ENCODE measurements around the gene PITHD1. TPM values are rescaled to one million over a fixed set of nuclear protein-coding genes. Genes with fewer than 3 reads are reported as not detected.

PITHD1 gene
- total RNA-seq, 2 experiments from 2014 or later: 110 to 111 TPM

DNA sequence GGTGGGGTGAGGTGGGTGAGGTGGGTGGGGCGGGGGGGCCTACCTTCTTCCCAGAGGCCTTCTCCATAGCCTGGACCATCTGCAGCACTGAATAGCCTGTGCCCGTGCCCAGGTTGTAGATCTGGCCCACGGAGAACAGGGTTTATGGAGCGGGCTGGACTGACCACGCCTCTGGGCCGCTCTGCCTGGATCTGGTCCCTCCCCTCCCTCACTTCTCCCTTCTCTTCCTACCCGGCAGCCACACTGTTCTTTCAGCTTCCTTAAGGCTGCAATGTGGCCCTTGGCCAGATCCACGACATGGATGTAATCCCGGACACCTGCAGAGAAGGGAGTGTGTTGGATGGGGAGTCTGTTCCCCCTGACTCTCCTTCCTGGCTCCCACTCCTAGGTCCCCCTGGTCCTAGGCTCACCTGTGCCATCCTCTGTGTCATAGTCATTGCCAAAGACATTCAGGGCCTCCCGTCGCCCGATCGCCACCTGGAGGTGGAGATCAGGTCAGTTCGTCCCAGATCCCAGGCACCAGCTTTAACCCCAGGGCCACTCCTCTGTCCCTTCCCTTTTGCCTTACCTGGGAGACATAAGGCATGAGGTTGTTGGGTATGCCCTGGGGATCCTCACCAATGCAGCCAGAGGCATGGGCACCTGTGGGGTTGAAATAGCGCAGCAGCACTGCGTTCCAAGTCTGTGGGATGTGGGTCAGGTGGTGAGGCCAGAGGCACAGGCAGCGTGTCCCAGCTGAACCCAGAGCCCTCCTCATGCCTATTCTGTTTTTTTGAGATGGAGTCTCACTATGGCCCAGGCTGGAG lies 18.5 kb downstream of the PITHD1 start:
- no peaks in the 10 kb centered on the region for H3K27me3 Mint-ChIP-seq
- ChIA-PET POLR2A (no interaction called here), CTCF (no interaction called here)
- H3K36me3 Mint-ChIP-seq (ENCODE audit: low read depth): peaks cover 23% of the 10 kb centered on the region
- peak overlapping the region; percentile 51 for H3K4me3 Mint-ChIP-seq
- ATAC-seq (ENCODE audit: poor library complexity) (no peak), DNase-seq (no peak)
- no peaks in the 10 kb centered on the region for H3K9me3 Mint-ChIP-seq
- intact Hi-C loops (cut with DNase I, micrococcal nuclease): loop anchor here in 1 of 2 experiments (10.0 kb wide), 1 partner anchor 1448 kb away; the partner anchor contains the start of gene RSRP1
- H3K27ac Mint-ChIP-seq: no peak overlapping the region
- Histone ChIP-seq H3K4me3 (ENCODE audit: low read length) (no peak overlapping the region), H3K27me3 (ENCODE audit: control insufficient read depth in 1 of 2, insufficient read depth in 2 of 2, low read length in 2 of 2) (no peaks in the 10 kb centered on the region), H3K27ac (ENCODE audit: low read depth in 1 of 2, low read length in 2 of 2) (no peak overlapping the region), H3K9me3 (ENCODE audit: control insufficient read depth in 1 of 2, insufficient read depth in 1 of 2, low read length in 2 of 2) (no peaks in the 10 kb centered on the region), H3K4me1 (ENCODE audit: insufficient read depth, low read length) (peaks cover 42% of the 10 kb centered on the region), H3K36me3 (ENCODE audit: insufficient read depth, low read length) (peaks cover 33% of the 10 kb centered on the region)
- TF ChIP-seq, protein P1, sequence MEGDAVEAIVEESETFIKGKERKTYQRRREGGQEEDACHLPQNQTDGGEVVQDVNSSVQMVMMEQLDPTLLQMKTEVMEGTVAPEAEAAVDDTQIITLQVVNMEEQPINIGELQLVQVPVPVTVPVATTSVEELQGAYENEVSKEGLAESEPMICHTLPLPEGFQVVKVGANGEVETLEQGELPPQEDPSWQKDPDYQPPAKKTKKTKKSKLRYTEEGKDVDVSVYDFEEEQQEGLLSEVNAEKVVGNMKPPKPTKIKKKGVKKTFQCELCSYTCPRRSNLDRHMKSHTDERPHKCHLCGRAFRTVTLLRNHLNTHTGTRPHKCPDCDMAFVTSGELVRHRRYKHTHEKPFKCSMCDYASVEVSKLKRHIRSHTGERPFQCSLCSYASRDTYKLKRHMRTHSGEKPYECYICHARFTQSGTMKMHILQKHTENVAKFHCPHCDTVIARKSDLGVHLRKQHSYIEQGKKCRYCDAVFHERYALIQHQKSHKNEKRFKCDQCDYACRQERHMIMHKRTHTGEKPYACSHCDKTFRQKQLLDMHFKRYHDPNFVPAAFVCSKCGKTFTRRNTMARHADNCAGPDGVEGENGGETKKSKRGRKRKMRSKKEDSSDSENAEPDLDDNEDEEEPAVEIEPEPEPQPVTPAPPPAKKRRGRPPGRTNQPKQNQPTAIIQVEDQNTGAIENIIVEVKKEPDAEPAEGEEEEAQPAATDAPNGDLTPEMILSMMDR (IDR thresholded peaks at IDR 0.05): no peak
- peaks cover 27% of the 10 kb centered on the region for H3K4me1 Mint-ChIP-seq (ENCODE audit: low read depth)

DNA sequence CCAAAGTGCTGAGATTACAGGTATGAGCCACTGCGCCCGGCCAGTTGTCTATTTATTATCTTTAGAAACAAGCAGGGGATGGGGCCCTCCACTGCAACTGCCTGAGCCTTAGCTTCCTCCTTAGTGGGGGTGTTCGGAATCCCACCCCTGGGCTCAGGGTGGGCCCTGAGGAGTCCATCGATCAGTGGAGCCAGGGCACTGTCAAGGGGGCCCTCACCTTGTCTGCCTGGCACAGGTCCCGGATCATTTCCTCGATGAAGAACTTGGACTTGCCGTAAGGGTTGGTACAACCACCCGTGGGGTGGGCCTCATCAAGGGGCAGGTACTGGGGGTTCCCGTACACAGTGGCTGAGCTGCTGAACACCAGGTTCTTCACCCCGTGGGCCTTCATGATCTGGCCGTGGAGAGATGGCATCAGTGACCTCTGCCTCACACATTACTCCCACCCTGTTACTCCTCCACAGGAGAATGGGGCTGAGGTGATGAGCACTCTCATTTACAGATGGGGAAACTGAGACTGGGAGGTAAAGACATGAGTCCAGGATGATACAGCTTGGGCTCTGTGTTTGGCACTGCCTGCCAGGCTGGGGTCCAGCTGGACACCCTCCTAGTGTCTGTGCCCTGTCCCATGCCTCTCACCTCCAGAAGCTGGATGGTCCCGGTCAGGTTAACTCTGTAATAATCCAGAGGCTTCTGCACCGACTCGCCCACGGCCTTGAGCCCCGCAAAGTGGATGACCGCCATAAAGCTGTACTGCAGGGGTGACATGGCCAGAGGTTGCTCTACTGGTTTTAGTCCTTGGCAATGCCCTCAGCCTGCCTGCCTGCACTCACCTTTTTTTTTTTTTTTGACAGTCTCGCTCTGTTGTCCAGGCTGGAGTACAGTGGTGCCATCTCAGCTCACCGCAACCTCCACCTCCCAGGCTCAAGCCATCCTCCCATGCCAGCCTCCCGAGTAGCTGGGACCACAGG lies 19.5 kb downstream of the PITHD1 start:
- intact Hi-C loops (cut with DNase I, micrococcal nuclease): loop anchor here in 1 of 2 experiments (10.0 kb wide), 1 partner anchor 1447 kb away; the partner anchor contains the start of gene RSRP1
- POLR2A ChIA-PET: interaction anchor here (2.0 kb wide), 1 partner anchor 19 kb away, joined by 16 read pairs; the partner anchor contains the start of gene PITHD1
- Mint-ChIP-seq H3K27ac (no peak overlapping the region), H3K27me3 (no peaks in the 10 kb centered on the region), H3K9me3 (no peaks in the 10 kb centered on the region), H3K36me3 (ENCODE audit: low read depth) (peaks cover 20% of the 10 kb centered on the region), H3K4me3 (peak overlapping the region; percentile 51), H3K4me1 (ENCODE audit: low read depth) (peaks cover 18% of the 10 kb centered on the region)
- H3K4me3 ChIP-seq (ENCODE audit: low read length): no peak overlapping the region
- H3K27me3 ChIP-seq (ENCODE audit: control insufficient read depth in 1 of 2, insufficient read depth in 2 of 2, low read length in 2 of 2): no peaks in the 10 kb centered on the region
- peaks cover 33% of the 10 kb centered on the region for H3K36me3 ChIP-seq (ENCODE audit: insufficient read depth, low read length)
- ATAC-seq (ENCODE audit: poor library complexity): no peak
- no peak for DNase-seq
- TF ChIP-seq, protein P1 (IDR thresholded peaks at IDR 0.05): no peak
- no peaks in the 10 kb centered on the region for H3K9me3 ChIP-seq (ENCODE audit: control insufficient read depth in 1 of 2, insufficient read depth in 1 of 2, low read length in 2 of 2)
- CTCF ChIA-PET: interaction anchor here (0.6 to 1.4 kb wide), 4 partner anchors 13 to 866 kb away, joined by 3 to 5 read pairs (median 4); no protein-coding TSS in a partner anchor
- H3K27ac ChIP-seq (ENCODE audit: low read depth in 1 of 2, low read length in 2 of 2): no peak overlapping the region
- H3K4me1 ChIP-seq (ENCODE audit: insufficient read depth, low read length): peaks cover 35% of the 10 kb centered on the region

DNA sequence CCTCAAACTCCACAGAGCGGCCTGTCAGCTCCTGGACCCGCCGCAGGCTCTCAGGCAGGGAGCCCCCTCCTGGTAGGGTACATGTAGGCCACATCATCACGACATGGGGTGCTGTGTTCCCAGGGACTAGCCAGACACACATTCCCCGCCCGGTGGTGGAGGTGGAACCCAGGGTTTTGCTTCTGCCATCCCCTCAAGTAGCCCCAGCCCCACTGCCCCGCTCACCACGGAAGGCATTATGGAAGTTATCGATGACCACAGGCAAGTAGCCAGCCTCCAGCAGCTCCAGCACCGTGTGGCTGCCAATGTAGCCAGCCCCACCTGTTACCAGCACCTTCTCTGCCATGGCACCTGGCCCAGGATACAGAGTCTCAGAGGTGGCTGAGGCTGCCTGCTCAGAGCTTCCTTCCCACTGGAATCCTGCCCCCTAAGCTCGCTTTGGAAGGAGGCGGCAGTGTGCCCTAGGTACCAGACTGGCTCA lies 20.5 kb downstream of the PITHD1 start:
- ChIA-PET CTCF (interaction anchor here (0.6 to 4.3 kb wide), 4 partner anchors 12 to 865 kb away, joined by 3 to 13 read pairs (median 4); no protein-coding TSS in a partner anchor), POLR2A (interaction anchor here (0.9 to 4.9 kb wide), 5 partner anchors 12 to 182 kb away, joined by 3 to 32 read pairs (median 6); partner anchors contain the start of genes ELOA, HMGCL, PITHD1 and SRSF10)
- peaks cover 27% of the 10 kb centered on the region for H3K4me1 ChIP-seq (ENCODE audit: insufficient read depth, low read length)
- H3K27me3 ChIP-seq (ENCODE audit: control insufficient read depth in 1 of 2, insufficient read depth in 2 of 2, low read length in 2 of 2): no peaks in the 10 kb centered on the region
- H3K4me3 ChIP-seq (ENCODE audit: low read length): no peak overlapping the region
- peak overlapping the region; percentile 97 for H3K4me3 Mint-ChIP-seq
- DNase-seq (peak in 1 of 14 experiments; percentile 53), ATAC-seq (ENCODE audit: poor library complexity) (no peak)
- no peaks in the 10 kb centered on the region for H3K9me3 Mint-ChIP-seq
- TF ChIP-seq, protein P1 (IDR thresholded peaks at IDR 0.05): no peak
- H3K27ac ChIP-seq (ENCODE audit: low read depth in 1 of 2, low read length in 2 of 2): peak overlapping the region in 1 of 2 donors; percentile 34
- no peaks in the 10 kb centered on the region for H3K9me3 ChIP-seq (ENCODE audit: control insufficient read depth in 1 of 2, insufficient read depth in 1 of 2, low read length in 2 of 2)
- peaks cover 14% of the 10 kb centered on the region for H3K4me1 Mint-ChIP-seq (ENCODE audit: low read depth)
- intact Hi-C loops (cut with DNase I, micrococcal nuclease): loop anchor here in 1 of 2 experiments (10.0 kb wide), 1 partner anchor 1446 kb away; the partner anchor contains the start of gene RSRP1
- peak overlapping the region; percentile 72 for H3K27ac Mint-ChIP-seq
- peaks cover 20% of the 10 kb centered on the region for H3K36me3 Mint-ChIP-seq (ENCODE audit: low read depth)
- no peaks in the 10 kb centered on the region for H3K27me3 Mint-ChIP-seq
- H3K36me3 ChIP-seq (ENCODE audit: insufficient read depth, low read length): peaks cover 25% of the 10 kb centered on the region

Measured in CD4-positive, alpha-beta T cell (primary cell).